CD14-positive monocyte (primary cell): ENCODE results near the gene GNG2. TPM values are rescaled to one million over a fixed set of nuclear protein-coding genes. Genes with fewer than 3 reads are reported as not detected.

Experiments used
- DNase-seq, 3 donors: peaks; one replicate each; pipeline ENCODE4 v3.0.0-alpha.2; 2011 to 2022
- H2AFZ ChIP-seq: 2 replicates; pipeline ENCODE4 v1.6.0; 2012; ENCODE audit warnings: mild to moderate bottlenecking, low read depth, low read length, inconsistent platforms; ENCODE audit not compliant: insufficient read depth, poor library complexity, severe bottlenecking
- H3K27ac ChIP-seq, 2 donors: 1 replicate in 1 of 2; 2 replicates in 1 of 2; pipeline ENCODE4 v1.5.1; 2012 to 2013; ENCODE audit warnings: low read length in 2 of 2, control low read depth in 1 of 2, inconsistent platforms in 1 of 2, low read depth in 1 of 2, mild to moderate bottlenecking in 1 of 2
- H3K27me3 ChIP-seq, 2 donors: one replicate each; pipeline versions ENCODE4 v1.6.0 to v1.6.1; 2011 to 2013; ENCODE audit warnings: low read length in 2 of 2; ENCODE audit not compliant: control insufficient read depth in 2 of 2, insufficient read depth in 2 of 2
- H3K36me3 ChIP-seq, 2 donors: replicated peaks in 1 of 2; 1 replicate in 1 of 2; 2 replicates in 1 of 2; pipeline versions ENCODE4 v1.5.1 to v1.6.1; 2012 to 2013; ENCODE audit warnings: low read length in 2 of 2, control low read depth in 1 of 2, inconsistent platforms in 1 of 2, mild to moderate bottlenecking in 1 of 2; ENCODE audit not compliant: insufficient read depth in 2 of 2, control insufficient read depth in 1 of 2
- H3K4me1 ChIP-seq, 2 donors: 1 replicate in 1 of 2; 2 replicates in 1 of 2; pipeline versions ENCODE4 v1.5.1 to v1.6.1; 2012 to 2013; ENCODE audit warnings: low read length in 2 of 2, control low read depth in 1 of 2, inconsistent platforms in 1 of 2, mild to moderate bottlenecking in 1 of 2, moderate library complexity in 1 of 2; ENCODE audit not compliant: insufficient read depth in 2 of 2, control insufficient read depth in 1 of 2
- H3K4me2 ChIP-seq: replicated peaks from 2 replicates; pipeline ENCODE3; 2012; ENCODE audit warnings: low read length, moderate library complexity, mild to moderate bottlenecking; ENCODE audit not compliant: poor library complexity, severe bottlenecking; ENCODE audit errors: extremely low read depth
- H3K4me3 ChIP-seq, 3 experiments: fragments of 200-600 bp in 1 of 3; sonication (generic) in 1 of 3; replicated peaks in 1 of 3; 1 replicate in 2 of 3; 2 replicates in 1 of 3; pipeline ENCODE4 v1.5.1; 2011 to 2013; ENCODE audit warnings: low read length in 3 of 3, mild to moderate bottlenecking in 3 of 3, control low read depth in 2 of 3, low read depth in 2 of 3, inconsistent platforms in 1 of 3, moderate library complexity in 1 of 3
- H3K79me2 ChIP-seq: 2 replicates; pipeline ENCODE4 v1.6.0; 2012; ENCODE audit warnings: mild to moderate bottlenecking, control low read depth, inconsistent platforms, low read length, moderate library complexity; ENCODE audit not compliant: insufficient read depth
- H3K9ac ChIP-seq: 2 replicates; pipeline ENCODE4 v1.6.0; 2017; ENCODE audit warnings: low read length, mild to moderate bottlenecking; ENCODE audit not compliant: insufficient read depth, poor library complexity, severe bottlenecking
- H3K9me3 ChIP-seq, 2 donors: replicated peaks in 1 of 2; 1 replicate in 1 of 2; 2 replicates in 1 of 2; pipeline versions ENCODE4 v1.5.1 to v1.6.1; 2012 to 2013; ENCODE audit warnings: low read length in 2 of 2, control low read depth in 1 of 2; ENCODE audit not compliant: control insufficient read depth in 1 of 2, insufficient read depth in 1 of 2
- H4K20me1 ChIP-seq: 2 replicates; pipeline ENCODE4 v1.6.0; 2012; ENCODE audit warnings: mild to moderate bottlenecking, low read length, control low read depth, moderate library complexity; ENCODE audit not compliant: insufficient read depth
- H3K27ac Mint-ChIP-seq, 7 donors: one replicate each; pipeline ENCODE4 v1.8.0; 2020; ENCODE audit warnings: mild to moderate bottlenecking in 7 of 7, mixed read lengths in 7 of 7, moderate library complexity in 6 of 7, inconsistent platforms in 2 of 7
- H3K27me3 Mint-ChIP-seq, 3 donors: one replicate each; pipeline ENCODE4 v1.8.0; 2021 to 2022; ENCODE audit warnings: low read depth in 3 of 3, mild to moderate bottlenecking in 3 of 3, mixed read lengths in 3 of 3, moderate library complexity in 3 of 3, inconsistent platforms in 1 of 3
- H3K36me3 Mint-ChIP-seq, 2 donors: one replicate each; pipeline ENCODE4 v1.8.0; 2020; ENCODE audit warnings: mixed read lengths in 2 of 2, inconsistent platforms in 1 of 2, mild to moderate bottlenecking in 1 of 2
- H3K4me1 Mint-ChIP-seq: one replicate; pipeline ENCODE4 v1.8.0; 2020; ENCODE audit warnings: mild to moderate bottlenecking, mixed read lengths
- H3K4me3 Mint-ChIP-seq, 2 donors: one replicate each; pipeline ENCODE4 v1.8.0; 2020; ENCODE audit warnings: mild to moderate bottlenecking in 2 of 2, mixed read lengths in 2 of 2, moderate library complexity in 1 of 2
- H3K9me3 Mint-ChIP-seq, 7 donors: one replicate each; pipeline ENCODE4 v1.8.0; 2020 to 2022; ENCODE audit warnings: mixed read lengths in 7 of 7, mild to moderate bottlenecking in 6 of 7, moderate library complexity in 6 of 7, inconsistent platforms in 2 of 7
- WGBS: methylation state at CpG from one replicate; pipeline ENCODE4 v1.1.5; 2013; ENCODE audit warnings: missing lambda C conversion rate; ENCODE audit not compliant: insufficient coverage; 5-methylcytosine and 5-hydroxymethylcytosine counted together
- intact Hi-C, 2 donors: fragments of 100-400 bp; cut with micrococcal nuclease; formaldehyde crosslinking; loops; one replicate each; pipeline versions ENCODE4 v1.15.0 to v1.15.1; 2023
- polyA plus RNA-seq, 3 donors: library from polyadenylated mRNA; depleted of rRNA in 1 of 3; unstranded in 2 of 3; stranded (reverse) in 1 of 3; fragments of 300-500 nt in 2 of 3; fragments of >200 nt in 1 of 3; fragmentation: Illumina TruSeq in 2 of 3; gene quantifications; 1 replicate in 2 of 3; 2 replicates in 1 of 3; pipeline ENCODE4 v1.2.3, GENCODE V29; 2012 to 2021
- TF ChIP-seq, protein P1 (sequence below): fragments of 200-600 bp; IDR thresholded peaks from one replicate; pipeline ENCODE4 v1.8.0; 2022; ENCODE audit warnings: antibody characterized with exemption, mild to moderate bottlenecking

The GNG2 gene
- polyA plus RNA-seq, 3 donors: 42.7 to 151 (median 146) TPM

DNA sequence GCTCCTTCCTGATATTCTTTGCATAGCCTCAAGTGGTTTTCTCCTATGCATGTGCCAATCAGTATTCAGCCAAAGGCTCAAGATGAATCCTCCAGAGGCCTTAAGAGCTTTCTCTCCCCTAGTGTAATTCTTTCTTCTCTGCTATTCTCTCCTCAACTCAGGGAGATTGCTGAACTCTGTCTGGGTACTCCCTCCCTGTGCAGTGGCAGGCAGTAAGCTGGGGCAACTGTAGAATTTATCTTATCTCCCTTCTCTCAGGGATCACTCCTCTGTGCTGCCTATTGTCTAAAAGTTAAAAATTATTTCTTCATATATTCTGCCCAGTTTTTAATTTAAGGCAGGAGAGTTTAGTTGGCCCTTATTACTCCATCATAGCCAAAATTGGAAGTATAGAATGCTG is 100.5 kb downstream of the GNG2 start:
- intact Hi-C loops: no loop called here
- Histone ChIP-seq H3K27me3 (no peaks in the 10 kb centered on the region), H3K27ac (no peak overlapping the region), H3K9me3 (peaks cover 7% of the 10 kb centered on the region in 2 donors), H4K20me1 (peaks cover 36% of the 10 kb centered on the region), H3K4me3 (no peak overlapping the region), H3K4me1 (no peaks in the 10 kb centered on the region), H3K36me3 (peaks cover 9 to 80% of the 10 kb centered on the region in 2 donors), H3K79me2 (no peaks in the 10 kb centered on the region), H2AFZ (no peak overlapping the region), H3K9ac (no peak overlapping the region), H3K4me2 (no peak overlapping the region)
- Mint-ChIP-seq H3K27me3 (peaks cover 0 to 2% (median 0%) of the 10 kb centered on the region in 3 donors), H3K9me3 (peaks cover 5 to 26% (median 10%) of the 10 kb centered on the region in 7 donors), H3K4me1 (peaks cover 16% of the 10 kb centered on the region), H3K4me3 (no peak overlapping the region), H3K36me3 (peaks cover 75 to 79% of the 10 kb centered on the region in 2 donors), H3K27ac (peak overlapping the region in 1 of 7 donors; percentile 4)
- TF ChIP-seq, protein P1, sequence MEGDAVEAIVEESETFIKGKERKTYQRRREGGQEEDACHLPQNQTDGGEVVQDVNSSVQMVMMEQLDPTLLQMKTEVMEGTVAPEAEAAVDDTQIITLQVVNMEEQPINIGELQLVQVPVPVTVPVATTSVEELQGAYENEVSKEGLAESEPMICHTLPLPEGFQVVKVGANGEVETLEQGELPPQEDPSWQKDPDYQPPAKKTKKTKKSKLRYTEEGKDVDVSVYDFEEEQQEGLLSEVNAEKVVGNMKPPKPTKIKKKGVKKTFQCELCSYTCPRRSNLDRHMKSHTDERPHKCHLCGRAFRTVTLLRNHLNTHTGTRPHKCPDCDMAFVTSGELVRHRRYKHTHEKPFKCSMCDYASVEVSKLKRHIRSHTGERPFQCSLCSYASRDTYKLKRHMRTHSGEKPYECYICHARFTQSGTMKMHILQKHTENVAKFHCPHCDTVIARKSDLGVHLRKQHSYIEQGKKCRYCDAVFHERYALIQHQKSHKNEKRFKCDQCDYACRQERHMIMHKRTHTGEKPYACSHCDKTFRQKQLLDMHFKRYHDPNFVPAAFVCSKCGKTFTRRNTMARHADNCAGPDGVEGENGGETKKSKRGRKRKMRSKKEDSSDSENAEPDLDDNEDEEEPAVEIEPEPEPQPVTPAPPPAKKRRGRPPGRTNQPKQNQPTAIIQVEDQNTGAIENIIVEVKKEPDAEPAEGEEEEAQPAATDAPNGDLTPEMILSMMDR: no peak
- DNase-seq: no peak

DNA sequence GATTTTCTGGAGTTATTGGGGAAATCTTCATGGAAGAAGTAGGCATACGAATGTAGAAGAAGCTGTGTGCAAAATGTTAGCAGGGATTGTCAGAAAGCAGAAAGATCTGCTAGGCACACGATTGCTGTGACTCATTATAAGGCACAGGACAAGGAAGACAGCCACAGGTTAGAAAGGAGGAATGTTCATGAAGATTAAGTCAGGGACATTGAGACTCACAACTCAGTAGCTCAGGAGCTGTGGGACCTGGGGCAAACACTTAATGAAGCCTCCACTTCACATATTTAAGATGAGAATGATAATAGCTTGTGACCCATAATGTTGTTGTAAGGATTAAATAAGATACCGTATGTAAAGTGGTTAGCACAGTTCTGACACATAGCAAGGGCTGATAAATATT is 102.3 kb downstream of the GNG2 start:
- Mint-ChIP-seq H3K36me3 (peaks cover 74 to 77% of the 10 kb centered on the region in 2 donors), H3K4me1 (peaks cover 12% of the 10 kb centered on the region), H3K9me3 (peaks cover 5 to 24% (median 10%) of the 10 kb centered on the region in 7 donors), H3K4me3 (no peak overlapping the region), H3K27me3 (peaks cover 0 to 4% (median 0%) of the 10 kb centered on the region in 3 donors), H3K27ac (peak overlapping the region in 2 of 7 donors; percentile 4 to 46)
- WGBS: 50% methylated on average over 1 of the region's 3 CpGs
- Histone ChIP-seq H3K9me3 (peaks cover 7% of the 10 kb centered on the region in 2 donors), H3K36me3 (peaks cover 15 to 81% of the 10 kb centered on the region in 2 donors), H3K27me3 (no peaks in the 10 kb centered on the region), H4K20me1 (peaks cover 28% of the 10 kb centered on the region), H3K9ac (no peak overlapping the region), H2AFZ (no peak overlapping the region), H3K79me2 (no peaks in the 10 kb centered on the region), H3K27ac (no peak overlapping the region), H3K4me2 (no peak overlapping the region), H3K4me1 (no peaks in the 10 kb centered on the region), H3K4me3 (no peak overlapping the region)
- TF ChIP-seq, protein P1: no peak
- intact Hi-C loops: no loop called here
- no peak for DNase-seq
